CD14-positive monocyte (primary cell): ENCODE results near the gene ERCC6L2. TPM values are rescaled to one million over a fixed set of nuclear protein-coding genes. Genes with fewer than 3 reads are reported as not detected.

ENCODE experiments used
- DNase-seq, 3 donors: peaks; one replicate each; pipeline ENCODE4 v3.0.0-alpha.2; 2011 to 2022
- H2AFZ ChIP-seq: 2 replicates; pipeline ENCODE4 v1.6.0; 2012; ENCODE audit warnings: mild to moderate bottlenecking, low read depth, low read length, inconsistent platforms; ENCODE audit not compliant: insufficient read depth, poor library complexity, severe bottlenecking
- H3K27ac ChIP-seq, 2 donors: 1 replicate in 1 of 2; 2 replicates in 1 of 2; pipeline ENCODE4 v1.5.1; 2012 to 2013; ENCODE audit warnings: low read length in 2 of 2, control low read depth in 1 of 2, inconsistent platforms in 1 of 2, low read depth in 1 of 2, mild to moderate bottlenecking in 1 of 2
- H3K27me3 ChIP-seq, 2 donors: one replicate each; pipeline versions ENCODE4 v1.6.0 to v1.6.1; 2011 to 2013; ENCODE audit warnings: low read length in 2 of 2; ENCODE audit not compliant: control insufficient read depth in 2 of 2, insufficient read depth in 2 of 2
- H3K36me3 ChIP-seq, 2 donors: replicated peaks in 1 of 2; 1 replicate in 1 of 2; 2 replicates in 1 of 2; pipeline versions ENCODE4 v1.5.1 to v1.6.1; 2012 to 2013; ENCODE audit warnings: low read length in 2 of 2, control low read depth in 1 of 2, inconsistent platforms in 1 of 2, mild to moderate bottlenecking in 1 of 2; ENCODE audit not compliant: insufficient read depth in 2 of 2, control insufficient read depth in 1 of 2
- H3K4me1 ChIP-seq, 2 donors: 1 replicate in 1 of 2; 2 replicates in 1 of 2; pipeline versions ENCODE4 v1.5.1 to v1.6.1; 2012 to 2013; ENCODE audit warnings: low read length in 2 of 2, control low read depth in 1 of 2, inconsistent platforms in 1 of 2, mild to moderate bottlenecking in 1 of 2, moderate library complexity in 1 of 2; ENCODE audit not compliant: insufficient read depth in 2 of 2, control insufficient read depth in 1 of 2
- H3K4me2 ChIP-seq: replicated peaks from 2 replicates; pipeline ENCODE3; 2012; ENCODE audit warnings: low read length, moderate library complexity, mild to moderate bottlenecking; ENCODE audit not compliant: poor library complexity, severe bottlenecking; ENCODE audit errors: extremely low read depth
- H3K4me3 ChIP-seq, 3 experiments: fragments of 200-600 bp in 1 of 3; sonication (generic) in 1 of 3; replicated peaks in 1 of 3; 1 replicate in 2 of 3; 2 replicates in 1 of 3; pipeline ENCODE4 v1.5.1; 2011 to 2013; ENCODE audit warnings: low read length in 3 of 3, mild to moderate bottlenecking in 3 of 3, control low read depth in 2 of 3, low read depth in 2 of 3, inconsistent platforms in 1 of 3, moderate library complexity in 1 of 3
- H3K79me2 ChIP-seq: 2 replicates; pipeline ENCODE4 v1.6.0; 2012; ENCODE audit warnings: mild to moderate bottlenecking, control low read depth, inconsistent platforms, low read length, moderate library complexity; ENCODE audit not compliant: insufficient read depth
- H3K9ac ChIP-seq: 2 replicates; pipeline ENCODE4 v1.6.0; 2017; ENCODE audit warnings: low read length, mild to moderate bottlenecking; ENCODE audit not compliant: insufficient read depth, poor library complexity, severe bottlenecking
- H3K9me3 ChIP-seq, 2 donors: replicated peaks in 1 of 2; 1 replicate in 1 of 2; 2 replicates in 1 of 2; pipeline versions ENCODE4 v1.5.1 to v1.6.1; 2012 to 2013; ENCODE audit warnings: low read length in 2 of 2, control low read depth in 1 of 2; ENCODE audit not compliant: control insufficient read depth in 1 of 2, insufficient read depth in 1 of 2
- H4K20me1 ChIP-seq: 2 replicates; pipeline ENCODE4 v1.6.0; 2012; ENCODE audit warnings: mild to moderate bottlenecking, low read length, control low read depth, moderate library complexity; ENCODE audit not compliant: insufficient read depth
- H3K27ac Mint-ChIP-seq, 7 donors: one replicate each; pipeline ENCODE4 v1.8.0; 2020; ENCODE audit warnings: mild to moderate bottlenecking in 7 of 7, mixed read lengths in 7 of 7, moderate library complexity in 6 of 7, inconsistent platforms in 2 of 7
- H3K27me3 Mint-ChIP-seq, 3 donors: one replicate each; pipeline ENCODE4 v1.8.0; 2021 to 2022; ENCODE audit warnings: low read depth in 3 of 3, mild to moderate bottlenecking in 3 of 3, mixed read lengths in 3 of 3, moderate library complexity in 3 of 3, inconsistent platforms in 1 of 3
- H3K36me3 Mint-ChIP-seq, 2 donors: one replicate each; pipeline ENCODE4 v1.8.0; 2020; ENCODE audit warnings: mixed read lengths in 2 of 2, inconsistent platforms in 1 of 2, mild to moderate bottlenecking in 1 of 2
- H3K4me1 Mint-ChIP-seq: one replicate; pipeline ENCODE4 v1.8.0; 2020; ENCODE audit warnings: mild to moderate bottlenecking, mixed read lengths
- H3K4me3 Mint-ChIP-seq, 2 donors: one replicate each; pipeline ENCODE4 v1.8.0; 2020; ENCODE audit warnings: mild to moderate bottlenecking in 2 of 2, mixed read lengths in 2 of 2, moderate library complexity in 1 of 2
- H3K9me3 Mint-ChIP-seq, 7 donors: one replicate each; pipeline ENCODE4 v1.8.0; 2020 to 2022; ENCODE audit warnings: mixed read lengths in 7 of 7, mild to moderate bottlenecking in 6 of 7, moderate library complexity in 6 of 7, inconsistent platforms in 2 of 7
- CTCF ChIP-seq: fragments of 200-600 bp; IDR thresholded peaks from one replicate; pipeline ENCODE4 v1.8.0; 2022; ENCODE audit warnings: antibody characterized with exemption, mild to moderate bottlenecking
- WGBS: methylation state at CpG from one replicate; pipeline ENCODE4 v1.1.5; 2013; ENCODE audit warnings: missing lambda C conversion rate; ENCODE audit not compliant: insufficient coverage; 5-methylcytosine and 5-hydroxymethylcytosine counted together
- intact Hi-C, 2 donors: fragments of 100-400 bp; cut with micrococcal nuclease; formaldehyde crosslinking; loops; one replicate each; pipeline versions ENCODE4 v1.15.0 to v1.15.1; 2023
- polyA plus RNA-seq, 3 donors: library from polyadenylated mRNA; depleted of rRNA in 1 of 3; unstranded in 2 of 3; stranded (reverse) in 1 of 3; fragments of 300-500 nt in 2 of 3; fragments of >200 nt in 1 of 3; fragmentation: Illumina TruSeq in 2 of 3; gene quantifications; 1 replicate in 2 of 3; 2 replicates in 1 of 3; pipeline ENCODE4 v1.2.3, GENCODE V29; 2012 to 2021
- small RNA-seq: library from RNA; depleted of rRNA; stranded (forward); fragments of <200 nt; gene quantifications from one replicate; pipeline ENCODE3, GENCODE V24; 2012; ENCODE audit warnings: low read depth; ENCODE audit not compliant: insufficient read length

Gene ERCC6L2
- polyA plus RNA-seq, 3 donors, result 7.1 to 18.9 (median 7.2) TPM

- Histone ChIP-seq H3K4me1 (peaks cover 2% of the 10 kb centered on the region in 2 donors), H2AFZ (no peak overlapping the region), H3K36me3 (peaks cover 8 to 48% of the 10 kb centered on the region in 2 donors), H3K4me2 (no peak overlapping the region), H4K20me1 (no peaks in the 10 kb centered on the region), H3K9ac (no peak overlapping the region), H3K4me3 (no peak overlapping the region), H3K27me3 (no peaks in the 10 kb centered on the region), H3K79me2 (no peaks in the 10 kb centered on the region), H3K9me3 (no peaks in the 10 kb centered on the region), H3K27ac (no peak overlapping the region)
- Mint-ChIP-seq H3K4me1 (peaks cover 4% of the 10 kb centered on the region), H3K4me3 (no peak overlapping the region), H3K27ac (no peak overlapping the region), H3K9me3 (peaks cover 0 to 3% (median 0%) of the 10 kb centered on the region in 7 donors), H3K36me3 (peaks cover 44 to 46% of the 10 kb centered on the region in 2 donors), H3K27me3 (peaks cover 3 to 5% (median 4%) of the 10 kb centered on the region in 3 donors)
- no peak for DNase-seq
- WGBS, result 97% methylated on average over 3 of the region's 6 CpGs
- no peak for TF ChIP-seq CTCF
- intact Hi-C loops, result no loop called here
Observed at GRCh38 chr9:96014078-96014477, 138.6 kb downstream of the ERCC6L2 start.

GRCh38 chr9:96015876-96016686 lies 140.6 kb downstream of the ERCC6L2 start:
- DNase-seq, result no peak
- Histone ChIP-seq H3K79me2 (no peaks in the 10 kb centered on the region), H3K9me3 (no peaks in the 10 kb centered on the region), H3K9ac (no peak overlapping the region), H3K27me3 (peaks cover 10 to 18% of the 10 kb centered on the region in 2 donors), H3K4me1 (peaks cover 6 to 9% of the 10 kb centered on the region in 2 donors), H2AFZ (no peak overlapping the region), H3K4me2 (no peak overlapping the region), H3K27ac (no peak overlapping the region), H3K36me3 (peaks cover 0 to 30% of the 10 kb centered on the region in 2 donors), H3K4me3 (no peak overlapping the region), H4K20me1 (no peaks in the 10 kb centered on the region)
- Mint-ChIP-seq H3K4me3 (no peak overlapping the region), H3K9me3 (peaks cover 0 to 8% (median 5%) of the 10 kb centered on the region in 7 donors), H3K27me3 (peaks cover 21 to 23% (median 22%) of the 10 kb centered on the region in 3 donors), H3K27ac (peak overlapping the region in 2 of 7 donors; percentile 31 to 65), H3K36me3 (peaks cover 37 to 41% of the 10 kb centered on the region in 2 donors), H3K4me1 (peaks cover 5% of the 10 kb centered on the region)
- no peak for TF ChIP-seq CTCF
- 60% methylated on average over 1 of the region's 3 CpGs for WGBS
- intact Hi-C loops, result no loop called here

Small RNA genes within 50 kb of the gene (small RNA-seq; reads per million reads assigned to genes)
- not detected for gene RNA5SP289
- not detected for gene RNU2-46P
